ENCODE measurements around the gene FAM124B.

- no peak for TF ChIP-seq POLR2AphosphoS5 (IDR thresholded peaks at IDR 0.05; ENCODE audit: borderline replicate concordance, low read depth, low read length)
- no peak for TF ChIP-seq EZH2 (IDR thresholded peaks at IDR 0.05)
Observed at GRCh38 chr2:224334726-224335125, 67.2 kb downstream of the FAM124B start.
